SK-N-SH treated with all-trans-retinoic acid at 6 μM for 48 hours (cell line): ENCODE results near the gene MTMR6.
A peak's percentile ranks its signal among the peaks of the same experiment; 100 is the strongest.

ENCODE experiments used
- ATAC-seq: fragments of 200-7000 bp; cut with Tn5 transposase; 3 replicates; pipeline ENCODE4 v1.9.1; 2020; ENCODE audit warnings: mild to moderate bottlenecking, moderate library complexity
- ARNTL ChIP-seq: fragments of 450-650 bp; formaldehyde crosslinking; IDR thresholded peaks from 2 replicates; pipeline ENCODE4 v1.5.0; 2020; ENCODE audit warnings: low read depth, mild to moderate bottlenecking, moderate library complexity, borderline replicate concordance
- BACH2 ChIP-seq: fragments of 250-450 bp; sonication (Bioruptor Pico); IDR thresholded peaks from 2 replicates; pipeline ENCODE4 v1.9.0; 2021; ENCODE audit warnings: mild to moderate bottlenecking, borderline replicate concordance
- CREB5 ChIP-seq: fragments of 250-450 bp; sonication (Bioruptor Pico); IDR thresholded peaks from 2 replicates; pipeline ENCODE4 v1.5.1; 2020; ENCODE audit warnings: low read depth, mild to moderate bottlenecking, moderate library complexity
- CSDC2 ChIP-seq: fragments of 250-450 bp; sonication (Bioruptor Pico); IDR thresholded peaks from 2 replicates; pipeline ENCODE4 v1.5.0; 2020; ENCODE audit warnings: mild to moderate bottlenecking, moderate library complexity
- CSRNP3 ChIP-seq: fragments of 250-450 bp; sonication (Bioruptor Pico); IDR thresholded peaks from 2 replicates; pipeline ENCODE4 v1.5.1; 2021; ENCODE audit warnings: mild to moderate bottlenecking, moderate library complexity
- ESRRG ChIP-seq: fragments of 250-450 bp; sonication (Bioruptor Pico); IDR thresholded peaks from 2 replicates; pipeline ENCODE4 v1.6.1; 2021; ENCODE audit warnings: mild to moderate bottlenecking
- GLIS3 ChIP-seq: fragments of 250-450 bp; sonication (Bioruptor Pico); IDR thresholded peaks from 2 replicates; pipeline ENCODE4 v1.5.0; 2020; ENCODE audit warnings: mild to moderate bottlenecking, moderate library complexity
- ISL1 ChIP-seq: fragments of 250-450 bp; sonication (Bioruptor Pico); IDR thresholded peaks from 2 replicates; pipeline ENCODE4 v2.1.2; 2022; ENCODE audit warnings: mild to moderate bottlenecking, moderate library complexity
- OSR1 ChIP-seq: fragments of 250-450 bp; sonication (Bioruptor Pico); IDR thresholded peaks from 2 replicates; pipeline ENCODE4 v1.8.0; 2022; ENCODE audit warnings: moderate library complexity, mild to moderate bottlenecking, inconsistent platforms
- PATZ1 ChIP-seq: fragments of 250-450 bp; sonication (Bioruptor Pico); IDR thresholded peaks from 2 replicates; pipeline ENCODE4 v1.8.0; 2020; ENCODE audit warnings: mild to moderate bottlenecking, moderate library complexity, borderline replicate concordance
- PPARA ChIP-seq: fragments of 250-450 bp; sonication (Bioruptor Pico); IDR thresholded peaks from 2 replicates; pipeline ENCODE4 v1.5.0; 2020; ENCODE audit warnings: mild to moderate bottlenecking, borderline replicate concordance
- RARB ChIP-seq: fragments of 250-450 bp; sonication (Bioruptor Pico); IDR thresholded peaks from 2 replicates; pipeline ENCODE4 v1.8.0; 2021; ENCODE audit warnings: mild to moderate bottlenecking, moderate library complexity
- SNAI2 ChIP-seq: fragments of 250-450 bp; sonication (Bioruptor Pico); IDR thresholded peaks from 2 replicates; pipeline ENCODE4 v1.5.0; 2020; ENCODE audit warnings: mild to moderate bottlenecking, moderate library complexity
- TCF4 ChIP-seq: fragments of 250-450 bp; sonication (Bioruptor Pico); IDR thresholded peaks from 2 replicates; pipeline ENCODE4 v1.8.0; 2021; ENCODE audit warnings: mild to moderate bottlenecking, moderate library complexity, borderline replicate concordance
- TOX ChIP-seq: fragments of 250-450 bp; sonication (Bioruptor Pico); IDR thresholded peaks from 2 replicates; pipeline ENCODE4 v1.8.0; 2021; ENCODE audit warnings: mild to moderate bottlenecking, moderate library complexity, borderline replicate concordance
- ZC3H10 ChIP-seq: fragments of 250-450 bp; sonication (Bioruptor Pico); IDR thresholded peaks from 2 replicates; pipeline ENCODE4 v1.5.1; 2021; ENCODE audit warnings: mild to moderate bottlenecking, moderate library complexity
- ZFP3 ChIP-seq: fragments of 250-450 bp; sonication (Bioruptor Pico); IDR thresholded peaks from 2 replicates; pipeline ENCODE4 v1.5.0; 2020; ENCODE audit warnings: mild to moderate bottlenecking, moderate library complexity
- ZFP30 ChIP-seq: fragments of 450-650 bp; formaldehyde crosslinking; IDR thresholded peaks from 2 replicates; pipeline ENCODE4 v1.5.0; 2022; ENCODE audit warnings: mild to moderate bottlenecking, moderate library complexity
- ZNF565 ChIP-seq: fragments of 450-650 bp; formaldehyde crosslinking; conservative IDR thresholded peaks from 2 replicates; pipeline ENCODE4 v1.5.0; 2020; ENCODE audit warnings: low read depth, mild to moderate bottlenecking, moderate library complexity
- ZNF70 ChIP-seq: fragments of 450-650 bp; formaldehyde crosslinking; IDR thresholded peaks from 2 replicates; pipeline ENCODE4 v1.5.0; 2020; ENCODE audit warnings: mild to moderate bottlenecking, moderate library complexity
- TF ChIP-seq, protein P1 (sequence below): fragments of 250-450 bp; sonication (Bioruptor Pico); IDR thresholded peaks from 2 replicates; pipeline ENCODE4 v1.5.0; 2020; ENCODE audit warnings: mild to moderate bottlenecking, moderate library complexity
- TF ChIP-seq, protein P2 (sequence below): fragments of 250-450 bp; sonication (Bioruptor Pico); IDR thresholded peaks from 2 replicates; pipeline ENCODE4 v1.8.0; 2021; ENCODE audit warnings: low read depth, mild to moderate bottlenecking, moderate library complexity, borderline replicate concordance

MTMR6 gene

GRCh38 chr13:25319771-25320170, 32.5 kb upstream of the MTMR6 start:
- no peak for ATAC-seq
- TF ChIP-seq ZC3H10, result no peak
- no peak for TF ChIP-seq ESRRG (CRISPR knock-in tag)
- no peak for TF ChIP-seq PPARA
- no peak for TF ChIP-seq SNAI2
- TF ChIP-seq TCF4 (CRISPR knock-in tag), result no peak
- no peak for TF ChIP-seq OSR1 (CRISPR knock-in tag)
- TF ChIP-seq, protein P1, sequence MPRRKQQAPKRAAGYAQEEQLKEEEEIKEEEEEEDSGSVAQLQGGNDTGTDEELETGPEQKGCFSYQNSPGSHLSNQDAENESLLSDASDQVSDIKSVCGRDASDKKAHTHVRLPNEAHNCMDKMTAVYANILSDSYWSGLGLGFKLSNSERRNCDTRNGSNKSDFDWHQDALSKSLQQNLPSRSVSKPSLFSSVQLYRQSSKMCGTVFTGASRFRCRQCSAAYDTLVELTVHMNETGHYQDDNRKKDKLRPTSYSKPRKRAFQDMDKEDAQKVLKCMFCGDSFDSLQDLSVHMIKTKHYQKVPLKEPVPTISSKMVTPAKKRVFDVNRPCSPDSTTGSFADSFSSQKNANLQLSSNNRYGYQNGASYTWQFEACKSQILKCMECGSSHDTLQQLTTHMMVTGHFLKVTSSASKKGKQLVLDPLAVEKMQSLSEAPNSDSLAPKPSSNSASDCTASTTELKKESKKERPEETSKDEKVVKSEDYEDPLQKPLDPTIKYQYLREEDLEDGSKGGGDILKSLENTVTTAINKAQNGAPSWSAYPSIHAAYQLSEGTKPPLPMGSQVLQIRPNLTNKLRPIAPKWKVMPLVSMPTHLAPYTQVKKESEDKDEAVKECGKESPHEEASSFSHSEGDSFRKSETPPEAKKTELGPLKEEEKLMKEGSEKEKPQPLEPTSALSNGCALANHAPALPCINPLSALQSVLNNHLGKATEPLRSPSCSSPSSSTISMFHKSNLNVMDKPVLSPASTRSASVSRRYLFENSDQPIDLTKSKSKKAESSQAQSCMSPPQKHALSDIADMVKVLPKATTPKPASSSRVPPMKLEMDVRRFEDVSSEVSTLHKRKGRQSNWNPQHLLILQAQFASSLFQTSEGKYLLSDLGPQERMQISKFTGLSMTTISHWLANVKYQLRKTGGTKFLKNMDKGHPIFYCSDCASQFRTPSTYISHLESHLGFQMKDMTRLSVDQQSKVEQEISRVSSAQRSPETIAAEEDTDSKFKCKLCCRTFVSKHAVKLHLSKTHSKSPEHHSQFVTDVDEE (CRISPR knock-in tag), result no peak
- no peak for TF ChIP-seq ARNTL (CRISPR knock-in tag)
- no peak for TF ChIP-seq CREB5 (CRISPR knock-in tag)
- TF ChIP-seq CSRNP3 (CRISPR knock-in tag), result no peak
- TF ChIP-seq GLIS3 (CRISPR knock-in tag), result no peak
- TF ChIP-seq, protein P2, sequence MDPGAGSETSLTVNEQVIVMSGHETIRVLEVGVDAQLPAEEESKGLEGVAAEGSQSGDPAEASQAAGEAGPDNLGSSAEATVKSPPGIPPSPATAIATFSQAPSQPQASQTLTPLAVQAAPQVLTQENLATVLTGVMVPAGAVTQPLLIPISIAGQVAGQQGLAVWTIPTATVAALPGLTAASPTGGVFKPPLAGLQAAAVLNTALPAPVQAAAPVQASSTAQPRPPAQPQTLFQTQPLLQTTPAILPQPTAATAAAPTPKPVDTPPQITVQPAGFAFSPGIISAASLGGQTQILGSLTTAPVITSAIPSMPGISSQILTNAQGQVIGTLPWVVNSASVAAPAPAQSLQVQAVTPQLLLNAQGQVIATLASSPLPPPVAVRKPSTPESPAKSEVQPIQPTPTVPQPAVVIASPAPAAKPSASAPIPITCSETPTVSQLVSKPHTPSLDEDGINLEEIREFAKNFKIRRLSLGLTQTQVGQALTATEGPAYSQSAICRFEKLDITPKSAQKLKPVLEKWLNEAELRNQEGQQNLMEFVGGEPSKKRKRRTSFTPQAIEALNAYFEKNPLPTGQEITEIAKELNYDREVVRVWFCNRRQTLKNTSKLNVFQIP (CRISPR knock-in tag), result no peak
- no peak for TF ChIP-seq BACH2 (CRISPR knock-in tag)
- TF ChIP-seq ZNF565 (CRISPR knock-in tag), result no peak
- no peak for TF ChIP-seq RARB (CRISPR knock-in tag)
- TF ChIP-seq ZFP30 (CRISPR knock-in tag), result no peak
- TF ChIP-seq CSDC2, result no peak
- no peak for TF ChIP-seq PATZ1 (CRISPR knock-in tag)
- no peak for TF ChIP-seq ISL1 (CRISPR knock-in tag)
- TF ChIP-seq ZNF70, result no peak
- TF ChIP-seq, all 23 proteins: peak for 0

- peak; percentile 44; the same call in 2 of the 3 replicates for ATAC-seq
Measured at GRCh38 chr13:25318946-25319345, 31.7 kb upstream of the MTMR6 start.

- no peak for ATAC-seq
Measured at GRCh38 chr13:25310891-25311290, 23.6 kb upstream of the MTMR6 start.

More at GRCh38 chr13:25310891-25311290, 23.6 kb upstream of the MTMR6 start:
- TF ChIP-seq ZFP30 (CRISPR knock-in tag) (no peak), ZNF565 (CRISPR knock-in tag) (no peak), TCF4 (CRISPR knock-in tag) (no peak), CSDC2 (no peak), ISL1 (CRISPR knock-in tag) (no peak), ZC3H10 (no peak), ZFP3 (CRISPR knock-in tag) (no peak), ZNF70 (no peak), TOX (CRISPR knock-in tag) (no peak), BACH2 (CRISPR knock-in tag) (no peak), CREB5 (CRISPR knock-in tag) (no peak), ARNTL (CRISPR knock-in tag) (no peak), RARB (CRISPR knock-in tag) (no peak), ESRRG (CRISPR knock-in tag) (no peak), OSR1 (CRISPR knock-in tag) (no peak)
- TF ChIP-seq, protein P1 (CRISPR knock-in tag), result no peak
- TF ChIP-seq, protein P2 (CRISPR knock-in tag), result no peak
- TF ChIP-seq, all 23 proteins: peak for 0
